HT-29 (cell line): ENCODE measurements around the gene RNASE9. TPM values are rescaled to one million over a fixed set of nuclear protein-coding genes. Genes with fewer than 3 reads are reported as not detected.
"Not testable (repeated sequence)": the region's sequence is repeated elsewhere in the genome, so short reads cannot be mapped to it uniquely, and the experiment has no call there.

ENCODE experiments used
- DNase-seq: peaks from one replicate; pipeline ENCODE4 v3.0.0-alpha.2; 2015; ENCODE audit warnings: low spot score
- total RNA-seq: library from RNA; depleted of rRNA; stranded (reverse); fragments of >200 nt; shearing (Covaris generic); gene quantifications from 2 replicates; pipeline ENCODE4 v1.2.3, GENCODE V29; 2014

The RNASE9 gene
- total RNA-seq, 1 experiment from 2014 or later = not detected

DNA sequence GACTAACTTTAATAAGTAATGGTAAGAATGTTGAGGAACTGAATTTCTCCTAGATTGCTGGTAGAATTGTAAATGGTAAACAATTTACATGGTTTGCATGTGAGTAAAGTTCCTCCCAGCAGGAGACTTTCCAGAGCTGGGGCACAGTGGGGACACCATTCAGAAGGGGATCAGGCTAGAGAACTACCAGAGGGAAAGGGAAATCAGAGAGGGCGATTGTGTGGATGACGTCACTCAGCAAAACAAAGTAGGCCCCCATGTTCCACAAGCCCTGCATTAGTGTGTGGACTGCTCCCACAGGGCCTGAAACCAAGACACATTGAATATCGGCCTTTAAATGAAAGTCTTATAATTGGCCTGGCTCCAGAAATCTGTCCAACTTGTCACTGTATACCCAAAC is 17.5 kb upstream of the RNASE9 start:
- DNase-seq = no peak

DNA sequence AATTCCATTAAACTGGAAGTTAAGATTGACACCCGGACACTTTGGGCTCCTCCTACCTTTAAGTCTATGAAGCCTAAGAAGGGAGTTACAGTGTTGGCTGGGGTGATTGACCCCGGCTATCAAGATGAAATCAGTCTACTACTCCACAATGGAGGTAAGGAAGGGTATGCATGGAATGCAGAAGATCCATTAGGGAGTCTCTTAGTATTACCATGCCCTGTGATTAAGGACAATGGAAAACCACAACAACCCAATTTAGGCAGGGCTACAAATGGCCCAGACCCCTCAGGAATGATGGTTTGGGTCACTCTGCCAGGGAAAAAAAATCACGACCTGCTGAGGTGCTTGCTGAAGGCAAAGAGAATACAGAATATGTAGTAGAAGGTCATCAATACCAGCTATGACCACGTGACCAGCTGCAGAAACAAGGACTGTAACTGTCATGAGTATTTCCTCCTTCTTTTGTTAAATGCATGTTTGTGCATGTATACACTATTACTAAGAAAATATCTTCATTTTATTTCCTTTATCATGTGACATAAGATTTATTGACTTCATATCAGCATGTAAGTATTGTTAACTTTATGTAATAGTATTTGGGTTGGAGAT is 11.6 kb upstream of the RNASE9 start:
- DNase-seq = not testable (repeated sequence)

DNA sequence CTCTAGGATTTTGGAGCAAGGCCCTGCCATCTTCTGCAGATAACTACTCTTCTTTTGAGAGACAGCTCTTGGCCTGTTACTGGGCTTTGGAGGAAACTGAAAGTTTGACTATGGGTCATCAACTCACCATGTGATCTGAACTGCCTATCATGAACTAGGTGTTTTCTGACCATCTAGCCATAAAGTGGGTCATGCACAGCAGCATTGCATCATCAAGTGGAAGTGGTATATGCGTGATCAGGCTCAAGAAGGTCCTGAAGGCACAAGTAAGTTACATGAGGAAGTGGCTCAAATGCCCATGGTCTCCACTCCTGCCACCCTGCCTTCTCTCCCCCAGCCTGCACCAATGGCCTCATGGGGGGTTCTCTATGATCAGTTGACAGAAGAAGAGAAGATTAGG is 9.9 kb upstream of the RNASE9 start:
- not testable (repeated sequence) for DNase-seq

DNA sequence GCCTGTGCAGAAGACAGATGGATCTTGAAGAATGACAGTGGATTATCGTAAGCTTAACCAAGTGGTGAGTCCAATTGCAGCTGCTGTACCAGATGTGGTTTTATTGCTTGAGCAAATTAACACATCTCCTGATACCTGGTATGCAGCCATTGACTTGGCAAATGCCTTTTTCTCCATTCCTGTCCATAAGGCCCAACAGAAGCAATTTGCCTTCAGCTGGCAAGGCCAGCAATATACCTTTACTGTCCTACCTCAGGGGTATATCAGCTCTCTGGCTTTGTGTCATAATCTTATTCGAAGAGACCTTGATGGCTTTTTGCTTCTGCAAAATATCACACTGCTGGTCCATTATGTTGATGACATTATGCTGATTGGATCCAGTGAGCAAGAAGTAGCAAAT is 9.0 kb upstream of the RNASE9 start:
- DNase-seq = not testable (repeated sequence)

DNA sequence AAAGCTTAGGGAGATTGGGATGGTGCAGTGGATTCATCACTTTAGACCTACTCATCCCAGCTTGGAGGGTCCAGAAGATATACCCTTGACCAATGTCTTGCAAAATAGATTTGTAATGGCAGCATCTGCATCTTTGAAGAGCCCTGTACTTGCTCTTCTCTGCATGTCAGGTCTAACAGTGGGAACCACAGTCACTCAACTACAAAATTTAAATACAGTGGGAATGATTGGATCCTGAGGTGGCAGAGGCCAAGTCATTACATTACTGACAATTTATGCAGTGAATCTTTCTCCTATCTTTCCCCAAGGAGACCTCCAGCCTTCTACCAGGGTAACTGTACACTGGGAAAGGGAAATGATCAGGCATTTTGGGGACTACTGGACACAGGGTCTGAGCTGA is 8.2 kb upstream of the RNASE9 start:
- no peak for DNase-seq

DNA sequence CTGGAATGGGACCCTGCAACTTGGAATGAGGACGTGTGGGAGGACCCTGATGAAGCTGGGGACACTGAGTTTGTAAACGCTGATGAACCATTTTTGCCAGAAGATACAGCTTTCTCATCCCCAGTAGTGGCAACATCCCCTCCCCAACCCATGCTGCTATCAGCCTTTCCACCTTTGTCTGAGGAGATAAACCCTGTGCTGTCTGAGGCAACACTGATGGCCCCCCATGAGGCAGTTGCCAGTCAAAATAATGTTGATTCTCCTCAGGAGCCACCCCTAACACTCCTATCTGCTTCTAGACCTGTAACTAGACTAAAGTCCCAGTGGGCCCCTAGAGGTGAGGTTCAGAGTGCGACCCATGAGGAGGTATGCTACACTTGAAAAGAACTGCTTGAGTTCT is 7.5 kb upstream of the RNASE9 start:
- DNase-seq = no peak

DNA sequence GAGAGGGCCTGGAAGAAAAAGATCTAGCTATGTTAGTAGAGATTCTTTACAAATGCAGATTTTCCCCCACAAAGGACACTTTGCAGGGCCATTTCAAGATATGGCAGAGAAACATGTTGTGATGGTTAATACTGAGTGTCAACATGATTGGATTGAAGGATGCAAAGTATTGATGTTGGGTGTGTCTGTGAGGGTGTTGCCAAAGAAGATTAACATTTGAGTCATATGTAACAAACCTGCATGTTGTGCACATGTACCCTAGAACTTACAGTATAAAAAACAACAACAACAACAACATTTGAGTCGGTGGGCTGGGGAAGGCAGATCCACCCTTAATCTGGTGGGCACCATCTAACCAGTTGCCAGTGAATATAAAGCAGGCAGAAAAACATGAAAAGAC is 6.4 kb upstream of the RNASE9 start:
- not testable (repeated sequence) for DNase-seq

DNA sequence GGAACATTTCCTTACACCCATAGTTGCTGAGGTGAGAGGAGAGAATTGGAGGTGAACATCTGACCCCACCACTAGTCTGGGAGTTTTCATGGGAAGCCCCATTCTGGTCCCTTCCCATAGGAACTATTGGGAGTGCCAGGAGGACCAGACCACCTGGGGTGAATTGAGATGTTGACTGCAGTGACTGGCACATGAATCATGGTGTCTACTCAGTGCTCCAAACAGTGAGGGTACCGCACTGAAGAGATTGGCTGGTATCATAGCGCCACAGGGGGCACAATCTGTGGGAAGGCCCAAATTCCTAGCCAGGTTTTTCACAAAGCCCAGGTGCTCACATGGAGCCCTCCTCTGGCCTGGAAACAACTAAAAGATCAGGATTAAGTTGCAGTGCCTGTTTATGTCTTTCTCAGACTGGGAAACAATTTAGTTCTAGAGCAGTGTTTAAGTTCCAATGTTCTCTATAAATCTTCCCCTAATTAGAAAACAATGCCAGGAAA is 3.7 kb upstream of the RNASE9 start:
- no peak for DNase-seq

DNA sequence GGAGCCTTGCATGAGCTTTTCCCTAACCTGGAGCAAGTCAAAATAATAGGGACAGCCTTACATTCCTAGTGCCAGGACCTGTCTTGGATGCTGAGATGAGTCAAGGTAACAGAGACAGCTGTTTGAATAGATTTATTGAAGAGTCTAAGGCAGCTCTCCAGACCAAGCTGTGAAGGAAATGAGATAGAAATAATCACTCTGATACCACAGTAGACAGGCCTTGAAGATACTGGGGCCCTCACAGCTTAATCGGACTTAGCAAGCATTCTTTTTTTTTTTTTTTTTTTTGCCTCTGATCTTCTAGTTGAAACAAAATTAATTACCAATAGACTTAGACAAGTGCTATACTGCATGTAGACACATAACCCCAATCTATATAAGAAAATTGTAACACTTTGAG is 3.1 kb upstream of the RNASE9 start:
- DNase-seq = no peak

DNA sequence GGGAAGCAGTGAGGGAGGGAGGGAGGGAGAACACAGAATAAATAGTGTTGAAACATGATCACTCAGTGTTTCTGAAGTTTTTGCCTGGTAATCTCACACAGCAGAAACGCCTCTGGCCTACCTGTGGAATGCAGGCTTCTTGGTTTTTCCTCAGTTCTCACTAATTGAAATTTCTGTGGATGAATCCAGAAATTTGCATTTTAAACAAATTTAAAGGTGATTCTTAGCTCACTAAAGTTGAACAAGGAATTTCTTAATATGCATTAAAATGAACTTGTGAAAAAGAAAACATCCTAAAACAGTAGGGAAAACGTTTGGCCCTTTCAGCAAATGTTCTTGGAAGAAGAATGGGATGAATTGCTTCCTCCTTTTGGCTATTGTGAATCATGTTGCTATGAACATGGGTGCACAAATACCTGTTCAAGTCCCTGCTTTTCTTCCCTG is 1.4 kb downstream of the RNASE9 start:
- DNase-seq = no peak

DNA sequence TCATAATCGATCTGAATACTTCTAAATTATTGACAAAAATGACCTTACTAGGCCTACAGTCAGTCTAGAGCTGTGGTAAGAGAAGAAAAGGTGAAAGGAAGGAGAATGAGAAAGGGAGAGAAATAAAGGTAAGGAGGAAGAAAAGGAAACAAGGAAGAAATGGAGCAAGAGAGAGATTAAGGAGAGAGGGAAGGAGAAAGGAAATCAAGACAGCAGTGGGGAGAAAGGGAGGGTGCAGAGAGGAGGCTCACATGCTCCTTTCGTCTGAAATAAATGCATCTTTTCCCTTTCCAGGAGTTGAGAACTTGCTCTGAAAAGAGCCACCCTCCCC is 3.7 kb downstream of the RNASE9 start:
- no peak for DNase-seq

DNA sequence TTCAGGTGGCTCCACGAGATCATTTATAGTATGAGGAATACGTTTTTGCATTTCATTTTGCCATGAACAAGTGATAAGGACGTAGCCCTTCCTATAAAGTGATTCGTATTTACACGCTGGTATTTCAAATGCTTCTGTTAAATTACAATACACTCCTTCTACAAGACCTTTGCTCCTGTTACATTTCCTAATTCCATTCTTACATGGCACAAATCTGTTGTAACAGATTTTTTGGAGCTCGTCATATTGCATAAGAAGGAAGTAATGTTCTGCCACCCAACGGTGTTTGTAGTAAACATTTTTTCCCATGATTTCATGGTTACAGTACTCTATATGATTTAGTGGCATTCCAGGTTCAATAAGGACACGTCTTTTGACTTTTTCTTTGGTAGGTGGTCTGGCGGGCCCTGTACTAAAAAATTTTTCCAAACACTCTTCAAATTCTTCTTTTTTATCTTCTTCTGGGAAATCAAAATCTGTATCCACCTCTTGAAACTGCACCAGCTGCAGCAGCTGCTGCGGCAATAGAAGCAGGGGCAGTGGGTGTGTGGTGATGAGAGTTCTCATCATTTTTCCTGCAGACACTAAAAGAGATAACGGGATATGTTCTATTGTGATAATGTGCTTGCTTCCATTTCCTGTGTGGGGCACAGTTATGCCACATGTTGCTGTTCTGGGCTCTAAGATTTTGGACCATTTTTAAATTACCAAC is 4.2 kb downstream of the RNASE9 start:
- no peak for DNase-seq

DNA sequence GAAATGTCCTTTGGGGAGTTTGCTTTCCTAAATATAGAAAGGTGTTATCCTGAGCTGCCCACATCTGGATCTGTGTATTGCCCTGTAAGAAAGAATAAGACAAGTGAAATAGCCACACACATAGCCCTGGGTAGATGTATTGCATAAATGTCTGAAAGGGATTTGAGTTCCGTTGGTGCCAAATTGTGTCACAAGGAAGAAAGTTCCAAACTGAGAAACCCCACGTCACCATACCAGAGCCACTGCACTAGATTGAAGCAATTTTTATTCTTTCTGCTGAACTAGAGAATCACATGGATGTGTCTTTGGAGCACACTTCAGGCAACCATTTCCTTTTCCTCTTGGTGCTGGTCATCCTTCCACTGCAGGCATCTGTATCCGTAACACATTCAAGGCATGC is 5.0 kb downstream of the RNASE9 start:
- no peak for DNase-seq

DNA sequence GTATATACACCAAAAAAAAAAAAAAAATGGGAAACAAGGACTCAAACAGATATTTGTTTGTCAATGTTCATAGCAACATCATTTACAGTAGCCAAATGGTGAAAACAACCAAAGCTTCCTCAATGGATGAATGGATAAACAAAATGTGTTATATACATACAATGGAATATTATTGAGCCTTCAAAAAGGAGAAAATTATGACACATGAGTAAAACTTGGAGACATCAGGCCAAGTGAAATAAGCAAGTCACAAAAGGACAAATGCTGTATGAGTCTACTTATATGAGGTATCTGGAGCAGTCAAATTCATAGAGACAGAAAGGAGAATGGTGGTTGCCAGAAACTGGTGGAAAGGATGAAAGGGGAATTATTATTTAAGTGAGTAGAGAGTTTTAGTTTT is 7.8 kb downstream of the RNASE9 start:
- no peak for DNase-seq

DNA sequence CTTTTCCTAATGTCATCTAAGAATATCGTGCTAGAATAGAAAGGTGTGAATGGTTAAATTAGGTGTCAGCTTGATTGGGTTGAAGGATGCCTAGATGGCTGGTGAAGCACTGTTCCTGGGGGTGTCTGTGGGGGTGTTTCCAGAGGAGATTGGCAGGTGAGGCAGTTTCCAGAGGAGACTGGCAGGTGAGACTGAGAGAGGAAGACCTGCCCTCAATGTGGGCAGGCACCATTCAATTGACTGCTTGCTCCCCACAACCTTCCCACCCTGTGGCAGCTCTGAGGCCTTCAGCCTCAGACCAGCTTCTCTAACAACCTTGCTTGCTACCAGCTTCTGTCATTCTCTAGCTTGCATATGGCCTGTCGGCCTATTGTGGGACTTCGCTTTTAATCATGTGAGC is 9.2 kb downstream of the RNASE9 start:
- DNase-seq = no peak

DNA sequence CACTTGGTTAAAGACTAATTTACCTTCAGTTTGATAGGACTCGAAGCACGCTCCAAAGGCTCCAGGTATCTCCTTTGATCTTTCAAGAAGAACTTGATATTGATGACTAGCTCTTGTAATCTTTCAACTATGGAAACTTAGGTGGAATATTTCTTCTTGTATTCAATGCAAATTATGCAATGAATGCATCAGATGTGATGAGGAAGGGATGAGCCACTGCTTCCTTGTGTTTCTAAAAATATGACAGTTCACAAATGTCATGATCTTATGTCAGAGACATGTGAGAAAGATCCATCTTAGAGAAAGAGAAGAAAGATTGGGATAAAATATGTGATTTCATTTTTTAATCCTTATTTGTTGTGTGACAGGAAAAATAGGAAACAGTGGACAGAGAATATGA is 9.9 kb downstream of the RNASE9 start:
- no peak for DNase-seq

DNA sequence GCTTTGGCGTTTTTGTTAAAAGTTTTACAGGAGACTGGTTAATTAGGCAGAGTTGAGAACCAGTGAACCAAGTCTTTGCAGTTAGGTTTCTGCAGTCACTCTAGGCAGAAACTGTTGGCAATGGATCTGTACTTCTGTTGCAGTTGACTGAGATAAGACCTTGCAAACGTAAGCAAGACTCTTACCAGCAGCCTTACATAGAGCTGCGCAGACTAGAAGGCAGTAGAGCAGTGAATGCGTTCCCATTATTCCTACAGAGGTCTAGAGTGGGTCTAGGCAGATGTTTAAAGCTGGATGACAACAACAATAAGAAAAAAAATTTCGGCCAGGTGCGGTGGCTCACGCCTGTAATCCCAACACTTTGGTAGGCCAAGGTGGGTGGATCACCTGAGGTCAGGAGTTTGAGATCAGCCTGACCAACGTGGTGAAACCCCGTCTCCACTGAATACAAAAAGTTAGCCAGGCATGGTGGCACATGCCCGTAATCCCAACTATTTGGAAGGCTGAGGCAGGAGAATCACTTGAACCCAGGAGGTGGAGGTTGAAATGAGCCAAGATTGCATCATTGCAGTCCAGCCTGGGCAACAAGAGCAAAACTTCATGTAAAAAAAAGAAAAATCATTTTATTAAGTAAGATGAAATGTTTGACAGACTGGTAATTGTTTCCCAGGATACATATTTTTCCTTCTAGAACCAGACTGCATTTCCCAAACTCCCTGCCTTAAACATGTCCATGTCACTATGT is 12.3 kb downstream of the RNASE9 start:
- DNase-seq = no peak

DNA sequence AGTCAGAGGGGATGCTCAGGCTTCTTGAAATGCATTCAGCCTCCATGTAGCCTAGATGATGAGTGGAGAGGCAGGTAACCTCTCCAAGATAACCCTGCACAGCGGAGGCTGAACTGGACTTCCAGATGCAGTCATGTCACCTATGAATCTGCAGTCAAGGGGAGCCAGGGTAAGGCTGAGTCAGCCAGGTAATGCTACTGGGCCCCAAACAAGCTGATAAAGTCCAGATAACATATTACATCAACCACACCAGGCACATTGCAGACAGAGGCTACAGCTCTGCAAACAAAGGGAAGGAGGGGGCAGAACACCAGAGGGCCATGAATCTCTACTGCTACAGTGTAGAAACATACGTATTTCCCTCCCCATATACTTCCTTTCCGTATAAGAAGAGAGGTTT is 14.0 kb downstream of the RNASE9 start:
- no peak for DNase-seq

DNA sequence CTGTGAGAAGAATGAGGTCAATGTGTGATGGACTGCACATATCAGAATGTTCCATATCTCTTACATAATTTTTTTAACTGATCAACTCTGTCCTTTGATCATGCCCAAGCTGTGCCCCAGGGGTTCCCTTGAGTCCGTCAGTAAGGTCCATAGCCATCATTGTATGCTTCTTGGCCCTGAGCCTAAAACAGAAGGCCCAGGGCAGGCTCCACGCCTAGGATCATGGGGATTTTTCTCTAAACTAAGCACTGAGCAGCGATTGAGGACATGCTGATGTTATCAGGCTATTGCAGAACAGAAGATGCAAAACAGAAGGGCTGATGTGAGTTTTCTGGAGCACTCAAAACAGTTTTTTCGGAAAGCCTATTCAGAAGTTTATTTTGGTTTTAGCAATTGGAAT is 20.9 kb downstream of the RNASE9 start:
- DNase-seq = no peak

DNA sequence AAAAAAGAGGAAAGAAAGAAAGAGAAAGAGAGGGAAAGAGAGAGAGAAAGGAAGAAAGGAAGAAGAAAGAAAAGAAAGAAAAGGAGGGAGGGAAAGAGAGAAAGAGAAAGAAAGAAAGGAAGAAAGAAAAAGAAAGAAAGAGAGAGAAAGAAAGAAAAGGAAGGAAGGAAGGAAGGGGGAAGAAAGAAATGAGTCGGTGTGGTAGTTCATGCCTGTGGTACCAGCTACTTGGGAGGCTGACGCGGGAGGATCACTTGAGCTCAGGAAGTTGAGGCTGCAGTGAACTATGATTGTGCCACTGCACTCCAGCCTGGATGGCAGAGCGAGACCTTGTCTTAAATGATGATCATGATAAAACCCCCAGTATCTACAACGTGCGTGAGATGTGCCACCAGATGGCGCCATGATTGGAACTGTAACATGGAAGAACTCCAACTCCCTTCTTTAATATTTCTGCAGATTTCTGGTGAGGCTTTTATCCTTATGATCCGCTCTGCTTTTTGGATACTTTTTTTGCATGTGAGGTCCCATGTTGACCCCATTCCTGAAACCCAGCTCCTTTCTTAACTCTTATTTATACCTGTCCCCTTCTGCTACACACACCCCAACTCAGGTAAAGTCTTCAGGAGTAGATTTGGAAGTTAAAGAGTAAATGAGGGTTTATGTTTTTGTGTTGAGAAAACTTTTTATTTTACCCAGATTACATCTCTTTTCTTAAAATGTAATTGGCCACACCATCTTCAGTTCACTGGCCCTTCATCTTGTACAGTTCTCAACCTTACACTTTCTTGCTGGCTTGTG is 29.9 kb downstream of the RNASE9 start:
- peak; percentile 76 for DNase-seq

DNA sequence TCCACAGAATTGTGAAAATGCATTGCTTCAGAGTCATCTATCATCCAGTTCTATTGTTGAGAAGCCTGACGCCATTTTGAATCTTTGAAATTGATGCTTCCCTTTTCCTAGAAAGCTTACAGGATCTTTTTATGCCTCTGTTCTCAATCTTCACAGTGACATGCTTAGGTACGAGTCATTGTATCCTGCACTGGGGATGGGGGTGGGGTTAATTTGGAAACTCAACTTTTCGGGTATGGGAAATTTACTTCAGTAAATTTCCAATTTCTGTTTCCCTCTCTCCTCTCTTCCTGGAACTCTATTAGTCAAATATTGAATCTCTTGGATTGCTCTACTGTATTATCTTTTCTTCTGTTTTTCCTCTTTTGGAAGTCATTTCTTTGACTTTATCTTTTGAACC is 31.0 kb downstream of the RNASE9 start:
- no peak for DNase-seq

DNA sequence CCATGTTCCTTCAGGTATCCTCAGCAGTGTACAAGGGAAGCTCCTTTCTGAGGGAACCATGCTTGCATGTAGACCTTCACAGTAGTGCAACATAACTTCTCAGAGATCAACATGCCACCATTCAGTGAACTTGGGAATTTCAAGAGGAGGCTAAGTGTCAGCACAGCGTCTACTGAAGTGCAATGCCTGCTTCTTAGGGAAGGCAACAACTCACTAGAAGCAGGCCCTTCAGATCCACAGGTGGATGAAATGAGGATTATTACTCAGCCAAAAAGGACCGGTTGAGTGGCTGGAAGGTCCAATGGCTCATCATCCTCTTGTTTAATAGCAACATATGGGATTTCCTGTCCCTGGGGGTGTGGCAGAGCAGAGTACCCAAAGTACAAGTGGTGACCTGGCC is 36.8 kb downstream of the RNASE9 start:
- no peak for DNase-seq
